SH-SY5Y (cell line): ENCODE results near the gene KCNK2.

Source experiments
- GATA2 ChIP-seq: IDR thresholded peaks from 2 replicates; pipeline ENCODE4 v1.6.1; 2011; ENCODE audit warnings: mild to moderate bottlenecking, low read depth, low read length
- GATA3 ChIP-seq: IDR thresholded peaks from 2 replicates; pipeline ENCODE4 v1.6.1; 2011; ENCODE audit warnings: low read depth, mild to moderate bottlenecking, low read length, moderate library complexity

- TF ChIP-seq GATA3 = no peak
- no peak for TF ChIP-seq GATA2
Measured at GRCh38 chr1:215276582-215276981, 194.0 kb downstream of the KCNK2 start.
